CD1c-positive myeloid dendritic cell (primary cell): ENCODE data around the gene PRPH.
A peak's percentile ranks its signal among the peaks of the same experiment; 100 is the strongest.

Source experiments
- DNase-seq: peaks from one replicate; pipeline ENCODE4 v3.0.0-alpha.2; 2016; ENCODE audit errors: extremely low spot score

The PRPH gene

DNA sequence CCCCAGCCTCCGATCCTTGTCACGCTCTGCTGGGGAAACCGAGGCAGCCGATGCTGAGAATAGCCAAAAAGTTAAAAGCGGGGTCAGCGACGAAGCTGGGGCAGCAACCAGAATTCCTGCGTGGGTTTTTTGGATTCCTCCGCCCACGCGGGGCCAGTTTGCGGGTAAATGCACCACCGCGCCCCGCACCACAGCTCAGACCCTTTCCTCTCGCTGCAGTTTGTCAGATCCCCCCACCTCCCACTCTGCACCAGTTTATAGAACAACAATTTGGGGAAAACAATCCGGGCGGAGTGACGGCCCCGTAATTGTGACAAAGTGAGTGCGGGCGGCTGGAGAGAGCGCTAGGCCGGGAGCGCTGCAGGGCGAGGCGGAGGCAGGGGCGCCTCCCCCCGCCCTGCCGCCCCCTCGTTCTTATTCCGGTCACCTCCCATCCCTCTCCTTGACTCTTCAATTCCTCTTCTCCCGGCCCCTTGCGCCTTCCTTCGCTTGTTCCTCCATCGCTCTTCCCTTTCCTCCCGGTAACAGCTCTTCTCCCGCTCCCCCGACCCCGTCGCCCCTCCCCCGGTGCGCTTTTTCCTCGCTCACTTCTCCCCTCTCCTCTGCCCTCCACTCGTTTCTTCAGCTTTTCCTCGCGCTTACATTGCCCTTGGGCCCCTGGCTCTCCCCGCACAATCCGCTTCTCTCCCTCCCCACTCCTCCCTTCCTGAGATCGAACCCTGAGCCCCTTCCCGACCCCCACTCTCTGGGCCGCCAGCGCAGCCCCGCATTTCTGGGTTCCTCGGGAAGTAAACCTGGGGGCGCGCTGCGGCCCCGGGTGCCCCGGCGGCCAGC lies 51.1 kb downstream of the PRPH start:
- no peak for DNase-seq

- peak; percentile 23 for DNase-seq
Observed at GRCh38 chr12:49346659-49347310, 51.8 kb downstream of the PRPH start, which contains the start of gene DNAJC22. DNAJC22 (plus strand) TSS chr12:49346888; CDS start chr12:49348873, 1,985 bp downstream.

DNA sequence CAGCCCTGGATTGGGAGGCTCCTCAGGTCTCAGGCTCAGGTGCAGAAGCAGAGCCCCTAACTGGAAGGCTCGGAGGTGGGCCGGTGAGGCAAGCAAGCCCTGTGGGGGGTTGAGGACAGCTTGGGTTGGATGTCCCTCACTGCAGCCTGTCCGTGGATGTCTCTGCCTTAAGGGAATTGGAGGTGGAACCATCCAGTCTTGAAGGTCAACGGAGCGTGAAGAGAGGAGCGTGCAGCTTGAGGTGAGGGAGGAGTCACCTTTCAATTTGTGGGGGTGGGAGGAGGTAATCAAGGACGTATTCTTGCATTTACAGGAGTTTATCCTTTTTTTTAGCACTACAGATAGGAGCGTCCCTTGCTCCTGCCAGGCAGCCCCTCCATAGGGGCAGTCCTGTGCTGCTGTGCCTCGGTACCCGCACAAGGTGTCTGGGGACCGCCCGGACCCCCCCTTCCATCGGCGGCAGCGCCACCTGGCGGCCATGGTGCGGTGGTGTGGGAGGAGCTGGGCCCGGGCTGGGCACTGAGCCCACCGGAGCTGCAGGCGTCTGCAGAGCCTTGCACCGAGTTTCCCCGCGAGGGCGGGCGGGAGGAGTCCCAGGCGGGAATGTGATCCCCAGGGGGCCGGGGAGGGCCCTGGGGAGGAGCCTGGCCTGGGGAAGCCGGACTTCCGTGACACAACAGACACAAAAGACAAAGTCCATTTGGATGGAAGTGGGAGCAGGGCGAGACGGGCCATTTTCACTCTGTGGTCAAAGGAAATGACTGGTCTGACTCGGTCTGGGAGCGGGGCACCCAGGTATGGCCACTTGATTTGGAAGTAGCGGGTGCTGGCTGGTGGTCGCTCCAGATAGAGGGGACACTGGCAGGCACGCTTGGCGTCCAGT lies 52.6 kb downstream of the PRPH start:
- DNase-seq: peak; percentile 77
